A549 (cell line): ENCODE measurements around the gene ELOVL5.

Source experiments
- JUNB ChIP-seq: fragments of >200 bp; sonication (Bioruptor Twin); formaldehyde crosslinking; IDR thresholded peaks from 2 replicates; pipeline ENCODE4 v1.6.1; 2016
- TF ChIP-seq, protein P1 (sequence below): fragments of 450-650 bp; IDR thresholded peaks from 2 replicates; pipeline ENCODE4 v1.6.1; 2014; ENCODE audit warnings: antibody characterized with exemption
- TF ChIP-seq, protein P2 (sequence below): fragments of >200 bp; sonication (Bioruptor Twin); formaldehyde crosslinking; IDR thresholded peaks from 3 replicates; pipeline ENCODE4 v1.5.1; 2016

DNA sequence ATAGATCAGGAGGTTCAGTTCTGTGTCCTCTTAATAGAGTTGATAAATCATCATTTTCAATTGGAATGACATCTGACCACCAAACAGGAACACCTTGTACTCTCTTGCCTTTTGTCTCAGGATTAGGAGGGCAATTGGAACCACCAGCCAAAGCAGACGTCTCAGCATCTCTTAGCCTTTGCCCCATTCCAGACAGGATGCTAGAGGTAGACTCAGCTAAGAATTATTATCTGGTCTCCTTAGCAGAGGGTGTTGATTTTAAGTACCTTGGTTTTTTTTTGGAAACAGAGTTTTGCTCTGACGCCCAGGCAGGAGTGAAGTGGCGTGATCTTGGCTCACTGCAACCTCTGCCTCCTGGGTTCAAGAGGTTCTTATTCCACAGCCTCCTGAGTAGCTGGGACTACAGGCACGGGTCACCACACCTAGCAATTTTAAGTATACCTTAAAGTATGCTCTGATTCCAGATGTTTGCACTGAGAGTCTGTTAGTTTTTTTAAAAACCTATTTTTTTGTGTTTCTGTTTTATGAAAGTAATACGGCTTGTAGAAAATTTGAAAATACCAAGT lies 28.0 kb upstream of the ELOVL5 start:
- TF ChIP-seq, protein P1, sequence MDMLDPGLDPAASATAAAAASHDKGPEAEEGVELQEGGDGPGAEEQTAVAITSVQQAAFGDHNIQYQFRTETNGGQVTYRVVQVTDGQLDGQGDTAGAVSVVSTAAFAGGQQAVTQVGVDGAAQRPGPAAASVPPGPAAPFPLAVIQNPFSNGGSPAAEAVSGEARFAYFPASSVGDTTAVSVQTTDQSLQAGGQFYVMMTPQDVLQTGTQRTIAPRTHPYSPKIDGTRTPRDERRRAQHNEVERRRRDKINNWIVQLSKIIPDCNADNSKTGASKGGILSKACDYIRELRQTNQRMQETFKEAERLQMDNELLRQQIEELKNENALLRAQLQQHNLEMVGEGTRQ, result no peak
- no peak for TF ChIP-seq JUNB
- TF ChIP-seq, protein P2, sequence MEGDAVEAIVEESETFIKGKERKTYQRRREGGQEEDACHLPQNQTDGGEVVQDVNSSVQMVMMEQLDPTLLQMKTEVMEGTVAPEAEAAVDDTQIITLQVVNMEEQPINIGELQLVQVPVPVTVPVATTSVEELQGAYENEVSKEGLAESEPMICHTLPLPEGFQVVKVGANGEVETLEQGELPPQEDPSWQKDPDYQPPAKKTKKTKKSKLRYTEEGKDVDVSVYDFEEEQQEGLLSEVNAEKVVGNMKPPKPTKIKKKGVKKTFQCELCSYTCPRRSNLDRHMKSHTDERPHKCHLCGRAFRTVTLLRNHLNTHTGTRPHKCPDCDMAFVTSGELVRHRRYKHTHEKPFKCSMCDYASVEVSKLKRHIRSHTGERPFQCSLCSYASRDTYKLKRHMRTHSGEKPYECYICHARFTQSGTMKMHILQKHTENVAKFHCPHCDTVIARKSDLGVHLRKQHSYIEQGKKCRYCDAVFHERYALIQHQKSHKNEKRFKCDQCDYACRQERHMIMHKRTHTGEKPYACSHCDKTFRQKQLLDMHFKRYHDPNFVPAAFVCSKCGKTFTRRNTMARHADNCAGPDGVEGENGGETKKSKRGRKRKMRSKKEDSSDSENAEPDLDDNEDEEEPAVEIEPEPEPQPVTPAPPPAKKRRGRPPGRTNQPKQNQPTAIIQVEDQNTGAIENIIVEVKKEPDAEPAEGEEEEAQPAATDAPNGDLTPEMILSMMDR, result no peak
